IMR-90 (cell line): ENCODE measurements around the gene NEMP1.
"Not testable (repeated sequence)": the region's sequence is repeated elsewhere in the genome, so short reads cannot be mapped to it uniquely, and the experiment has no call there.

ENCODE experiments used
- BHLHE40 ChIP-seq: fragments of 150-350 bp; IDR thresholded peaks from 2 replicates; pipeline ENCODE4 v1.6.1; 2016; ENCODE audit warnings: mild to moderate bottlenecking, low read depth, low read length
- CEBPB ChIP-seq: IDR thresholded peaks from 2 replicates; pipeline ENCODE4 v1.6.1; 2012; ENCODE audit warnings: low read depth, low read length, improper control_type of control experiment
- POLR2A ChIP-seq: IDR thresholded peaks from 2 replicates; pipeline ENCODE4 v1.6.1; 2012; ENCODE audit warnings: mild to moderate bottlenecking, low read depth, low read length
- RFX5 ChIP-seq: IDR thresholded peaks from 2 replicates; pipeline ENCODE4 v1.8.0; 2012; ENCODE audit warnings: low read depth, mild to moderate bottlenecking, low read length, moderate library complexity
- TF ChIP-seq, protein P1 (sequence below): fragments of 150-350 bp; IDR thresholded peaks from 2 replicates; pipeline ENCODE4 v1.6.1; 2017; ENCODE audit warnings: mild to moderate bottlenecking, antibody characterized with exemption, low read length, low read depth
- TF ChIP-seq, protein P2 (sequence below): conservative IDR thresholded peaks from 2 replicates; pipeline ENCODE4 v1.5.1; 2012; ENCODE audit warnings: mild to moderate bottlenecking, low read depth, low read length, improper control_type of control experiment

DNA sequence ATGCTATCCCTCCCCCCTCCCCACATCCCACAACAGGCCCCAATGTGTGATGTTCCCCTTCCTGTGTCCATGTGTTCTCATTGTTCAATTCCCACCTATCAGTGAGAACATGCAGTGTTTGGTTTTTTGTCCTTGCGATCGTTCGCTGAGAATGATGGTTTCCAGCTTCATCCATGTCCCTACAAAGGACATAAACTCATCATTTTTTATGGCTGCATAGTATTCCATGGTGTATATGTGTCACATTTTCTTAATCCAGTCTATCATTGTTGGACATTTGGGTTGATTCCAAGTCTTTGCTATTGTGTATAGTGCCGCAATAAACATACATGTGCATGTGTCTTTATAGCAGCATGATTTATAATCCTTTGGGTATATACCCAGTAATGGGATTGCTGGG lies 25.4 kb downstream of the NEMP1 start:
- TF ChIP-seq, protein P1, sequence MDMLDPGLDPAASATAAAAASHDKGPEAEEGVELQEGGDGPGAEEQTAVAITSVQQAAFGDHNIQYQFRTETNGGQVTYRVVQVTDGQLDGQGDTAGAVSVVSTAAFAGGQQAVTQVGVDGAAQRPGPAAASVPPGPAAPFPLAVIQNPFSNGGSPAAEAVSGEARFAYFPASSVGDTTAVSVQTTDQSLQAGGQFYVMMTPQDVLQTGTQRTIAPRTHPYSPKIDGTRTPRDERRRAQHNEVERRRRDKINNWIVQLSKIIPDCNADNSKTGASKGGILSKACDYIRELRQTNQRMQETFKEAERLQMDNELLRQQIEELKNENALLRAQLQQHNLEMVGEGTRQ = not testable (repeated sequence)
- TF ChIP-seq, protein P2, sequence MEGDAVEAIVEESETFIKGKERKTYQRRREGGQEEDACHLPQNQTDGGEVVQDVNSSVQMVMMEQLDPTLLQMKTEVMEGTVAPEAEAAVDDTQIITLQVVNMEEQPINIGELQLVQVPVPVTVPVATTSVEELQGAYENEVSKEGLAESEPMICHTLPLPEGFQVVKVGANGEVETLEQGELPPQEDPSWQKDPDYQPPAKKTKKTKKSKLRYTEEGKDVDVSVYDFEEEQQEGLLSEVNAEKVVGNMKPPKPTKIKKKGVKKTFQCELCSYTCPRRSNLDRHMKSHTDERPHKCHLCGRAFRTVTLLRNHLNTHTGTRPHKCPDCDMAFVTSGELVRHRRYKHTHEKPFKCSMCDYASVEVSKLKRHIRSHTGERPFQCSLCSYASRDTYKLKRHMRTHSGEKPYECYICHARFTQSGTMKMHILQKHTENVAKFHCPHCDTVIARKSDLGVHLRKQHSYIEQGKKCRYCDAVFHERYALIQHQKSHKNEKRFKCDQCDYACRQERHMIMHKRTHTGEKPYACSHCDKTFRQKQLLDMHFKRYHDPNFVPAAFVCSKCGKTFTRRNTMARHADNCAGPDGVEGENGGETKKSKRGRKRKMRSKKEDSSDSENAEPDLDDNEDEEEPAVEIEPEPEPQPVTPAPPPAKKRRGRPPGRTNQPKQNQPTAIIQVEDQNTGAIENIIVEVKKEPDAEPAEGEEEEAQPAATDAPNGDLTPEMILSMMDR = not testable (repeated sequence)
- TF ChIP-seq POLR2A, BHLHE40, CEBPB, RFX5: not testable (repeated sequence)
